Bronchial epithelial cell (primary cell): Measurements from ENCODE around the gene PAGE1. TPM values are rescaled to one million over a fixed set of nuclear protein-coding genes. Genes with fewer than 3 reads are reported as not detected.

ENCODE experiments used
- DNase-seq: peaks from one replicate; pipeline ENCODE4 v3.0.0-alpha.2; 2010; ENCODE audit warnings: low read depth
- FAIRE-seq: peaks from 2 replicates; lab custom pipeline; 2011; peaks lifted over from hg19 to GRCh38; lab: Jason Lieb, UNC
- H3K27me3 ChIP-seq: 2 replicates; pipeline ENCODE4 v1.5.1; 2011; ENCODE audit warnings: low read length; ENCODE audit not compliant: control insufficient read depth, insufficient read depth
- H3K36me3 ChIP-seq: 2 replicates; pipeline ENCODE4 v1.5.1; 2011; ENCODE audit warnings: low read length; ENCODE audit not compliant: control insufficient read depth, insufficient read depth
- H3K4me3 ChIP-seq: 2 replicates; pipeline ENCODE4 v1.5.1; 2011; ENCODE audit warnings: mild to moderate bottlenecking, low read depth, low read length, control low read depth
- CTCF ChIP-seq: IDR thresholded peaks from 2 replicates; pipeline ENCODE4 v1.5.1; 2011; ENCODE audit warnings: mild to moderate bottlenecking, moderate library complexity, low read length, control low read depth, inconsistent platforms; ENCODE audit not compliant: insufficient read depth, severe bottlenecking
- total RNA-seq: library from RNA; depleted of rRNA; stranded (reverse); fragments of >200 nt; gene quantifications from 2 replicates; pipeline ENCODE4 v1.2.1, GENCODE V29; 2014

The PAGE1 gene
- total RNA-seq, 1 donor from 2014 or later = not detected

GRCh38 chrX:49712577-49712976 lies 16.8 kb upstream of the PAGE1 start:
- H3K27me3 ChIP-seq = no peaks in the 10 kb centered on the region
- DNase-seq (no peak), FAIRE-seq (no peak)
- no peak overlapping the region for H3K4me3 ChIP-seq
- TF ChIP-seq CTCF = no peak
- no peaks in the 10 kb centered on the region for H3K36me3 ChIP-seq

GRCh38 chrX:49710744-49711319 lies 15.0 kb upstream of the PAGE1 start:
- H3K27me3 ChIP-seq = no peaks in the 10 kb centered on the region
- FAIRE-seq (no peak), DNase-seq (no peak)
- no peak for TF ChIP-seq CTCF
- no peaks in the 10 kb centered on the region for H3K36me3 ChIP-seq
- H3K4me3 ChIP-seq = no peak overlapping the region

- FAIRE-seq (no peak), DNase-seq (no peak)
- H3K27me3 ChIP-seq = no peaks in the 10 kb centered on the region
- H3K36me3 ChIP-seq = no peaks in the 10 kb centered on the region
- no peak for TF ChIP-seq CTCF
- H3K4me3 ChIP-seq = no peak overlapping the region
Observed at GRCh38 chrX:49704691-49705404, 9.1 kb upstream of the PAGE1 start.

GRCh38 chrX:49701933-49702332 lies 6.1 kb upstream of the PAGE1 start:
- no peaks in the 10 kb centered on the region for H3K36me3 ChIP-seq
- TF ChIP-seq CTCF = no peak
- FAIRE-seq = no peak

GRCh38 chrX:49701323-49701722 lies 5.5 kb upstream of the PAGE1 start:
- TF ChIP-seq CTCF = no peak
- Histone ChIP-seq H3K4me3 (no peak overlapping the region), H3K27me3 (no peaks in the 10 kb centered on the region), H3K36me3 (no peaks in the 10 kb centered on the region)
- DNase-seq = no peak
- no peak for FAIRE-seq

More at GRCh38 chrX:49701933-49702332, 6.1 kb upstream of the PAGE1 start:
- Histone ChIP-seq H3K4me3 (no peak overlapping the region), H3K27me3 (no peaks in the 10 kb centered on the region)
- no peak for DNase-seq
